ENCODE results near the gene CLASP2.
"Not testable (repeated sequence)": the region's sequence is repeated elsewhere in the genome, so short reads cannot be mapped to it uniquely, and the experiment has no call there.

CLASP2 gene

DNA sequence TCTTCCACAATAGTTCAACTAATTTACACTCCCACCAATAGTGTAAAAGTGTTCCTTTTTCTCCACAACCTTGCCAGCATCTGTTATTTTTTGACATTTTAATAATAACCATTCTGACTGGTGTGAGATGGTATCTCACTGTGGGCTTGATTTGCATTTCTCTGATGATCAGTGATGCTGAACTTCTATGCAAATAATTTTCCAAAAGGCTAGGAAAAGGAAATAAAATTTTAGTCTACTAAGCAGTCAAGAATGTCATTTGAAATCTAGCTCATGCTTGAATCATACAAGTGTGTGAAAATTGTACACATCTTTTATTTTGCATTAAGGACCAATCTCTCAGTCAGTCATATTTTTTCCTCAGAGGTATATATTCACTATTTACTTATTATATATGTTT is 176.1 kb downstream of the CLASP2 start:
- DNase-seq (ENCODE audit: low spot score), result no peak

DNA sequence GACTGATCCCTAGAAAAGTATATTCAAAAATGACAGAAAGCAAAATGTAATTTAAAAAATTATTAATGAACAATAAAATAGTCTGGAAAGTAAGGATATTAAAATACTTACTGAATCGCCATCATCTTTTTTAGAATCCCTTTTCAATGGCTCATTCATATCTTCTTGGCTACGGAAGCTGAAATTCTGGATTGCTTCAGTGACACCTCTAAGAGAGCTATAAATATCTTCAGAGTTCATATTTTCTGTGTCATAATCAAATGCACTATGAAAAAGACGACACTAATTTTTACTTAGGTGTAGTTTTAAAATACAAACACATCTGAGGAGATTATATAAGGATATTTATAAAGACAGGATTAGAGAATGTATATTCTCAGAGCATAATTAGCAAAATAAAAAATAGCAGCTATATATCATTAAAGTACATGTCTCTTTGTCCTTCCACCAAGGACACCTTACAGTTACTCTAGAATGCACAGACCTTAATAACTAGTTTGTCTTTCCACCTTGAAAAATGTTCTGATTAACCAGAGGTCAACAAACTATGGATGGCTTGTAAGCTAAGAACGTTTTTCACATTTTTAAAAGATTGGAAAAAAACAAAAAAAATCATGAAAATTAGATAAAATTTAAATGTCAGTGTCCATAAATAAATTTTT is 179.2 kb downstream of the CLASP2 start:
- DNase-seq (ENCODE audit: low spot score), result no peak

DNA sequence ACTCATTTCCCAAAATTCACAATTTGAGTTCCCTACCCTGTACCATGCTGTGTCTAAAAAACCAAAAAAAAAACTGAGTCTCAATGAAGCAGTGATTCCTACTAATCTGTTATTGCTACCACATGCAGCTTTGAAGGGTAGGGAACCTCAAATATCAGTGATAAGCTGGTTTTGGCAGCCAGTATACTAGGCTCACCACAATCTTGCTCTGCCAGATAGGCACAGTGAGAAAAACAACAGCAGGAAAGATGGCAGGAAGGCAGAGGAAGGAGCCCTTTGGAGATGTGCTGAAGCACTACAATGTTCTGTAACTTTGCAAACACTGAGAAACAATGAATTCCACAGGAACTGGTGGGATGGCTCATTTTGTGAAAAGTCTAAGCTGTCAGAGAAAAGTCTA is 180.9 kb downstream of the CLASP2 start:
- no peak for DNase-seq (ENCODE audit: low spot score)

DNA sequence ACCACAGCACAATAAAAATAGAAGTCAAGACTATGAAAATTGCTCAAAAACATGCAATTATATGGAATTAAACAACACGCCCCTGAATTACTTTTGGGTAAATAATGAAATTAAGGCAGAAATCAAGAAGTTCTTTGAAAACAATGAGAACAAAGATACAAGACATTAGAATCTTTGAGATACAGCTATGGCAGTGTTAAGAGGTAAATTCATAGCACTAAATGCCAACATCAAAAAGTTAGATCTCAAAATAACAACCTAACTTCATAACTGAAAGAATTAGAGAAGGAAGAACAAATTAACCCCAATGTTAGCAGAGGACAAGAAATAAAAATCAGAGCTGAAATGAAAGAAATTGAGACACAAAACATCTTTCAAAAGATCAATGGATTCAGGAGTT is 191.3 kb downstream of the CLASP2 start:
- DNase-seq (ENCODE audit: low spot score), result no peak

DNA sequence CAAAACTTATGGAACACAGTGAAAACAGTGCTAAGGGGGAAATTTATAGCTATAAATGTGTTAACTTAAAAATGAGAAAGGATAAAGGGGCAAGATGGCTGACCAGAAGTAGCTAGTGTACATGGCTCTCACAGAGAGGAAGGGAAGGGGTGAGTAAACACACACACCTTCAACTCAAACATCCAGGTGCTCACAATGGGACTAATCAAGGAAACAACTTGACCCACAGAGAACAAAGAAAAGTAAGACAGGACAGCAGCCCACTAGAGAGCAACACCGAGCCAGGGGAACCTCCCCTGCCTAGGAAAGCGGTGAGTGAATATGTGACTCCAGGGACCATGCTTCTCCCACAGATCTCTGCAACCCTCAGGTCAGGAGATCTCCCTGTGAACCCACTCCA is 192.8 kb downstream of the CLASP2 start:
- DNase-seq (ENCODE audit: low spot score), result no peak

DNA sequence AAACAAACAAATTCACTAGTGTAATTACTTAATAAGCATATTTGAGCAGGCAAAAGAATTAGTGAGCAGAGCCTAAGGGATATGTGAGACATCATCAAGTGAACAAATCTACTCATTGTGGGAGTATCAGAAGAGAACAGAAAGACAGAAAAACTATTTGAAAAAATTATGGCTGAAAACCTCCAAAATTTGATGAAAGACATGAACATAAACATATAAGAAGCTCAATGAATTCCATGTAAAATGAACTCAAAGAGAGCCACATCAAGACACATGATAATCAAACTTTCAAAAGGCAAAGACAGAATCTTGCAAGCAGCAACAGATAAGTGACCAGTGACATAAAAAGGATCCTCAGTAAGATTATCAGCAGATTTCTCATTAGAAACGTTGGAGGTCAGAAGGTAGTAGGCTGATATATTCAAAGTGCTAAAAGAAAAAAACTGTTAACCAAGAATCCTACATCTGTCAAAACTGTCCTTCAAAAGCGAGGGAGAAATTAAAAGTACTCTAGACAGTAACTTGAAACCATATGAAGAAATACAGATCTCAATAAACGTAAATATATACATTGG is 194.9 kb downstream of the CLASP2 start:
- DNase-seq (ENCODE audit: low spot score), result no peak

DNA sequence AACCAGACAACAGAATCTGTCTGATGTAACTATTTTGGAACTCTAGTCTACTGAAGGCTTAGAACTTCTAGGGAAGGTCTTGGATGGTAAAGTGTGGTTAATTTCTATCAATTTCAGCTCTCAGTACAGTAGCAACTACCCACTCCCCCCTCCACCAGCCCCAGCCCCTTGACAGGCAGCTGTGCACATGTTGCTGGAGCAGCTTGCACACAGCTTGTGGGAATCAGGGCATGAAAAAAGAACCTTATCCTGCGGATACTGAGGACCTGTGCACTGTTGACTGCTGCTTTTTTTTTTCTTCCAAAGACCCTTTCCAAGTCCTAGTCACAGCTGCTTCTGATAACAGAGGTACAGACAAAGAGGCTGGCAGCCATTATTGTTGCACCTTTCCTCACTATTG is 196.3 kb downstream of the CLASP2 start:
- DNase-seq (ENCODE audit: low spot score), result no peak

DNA sequence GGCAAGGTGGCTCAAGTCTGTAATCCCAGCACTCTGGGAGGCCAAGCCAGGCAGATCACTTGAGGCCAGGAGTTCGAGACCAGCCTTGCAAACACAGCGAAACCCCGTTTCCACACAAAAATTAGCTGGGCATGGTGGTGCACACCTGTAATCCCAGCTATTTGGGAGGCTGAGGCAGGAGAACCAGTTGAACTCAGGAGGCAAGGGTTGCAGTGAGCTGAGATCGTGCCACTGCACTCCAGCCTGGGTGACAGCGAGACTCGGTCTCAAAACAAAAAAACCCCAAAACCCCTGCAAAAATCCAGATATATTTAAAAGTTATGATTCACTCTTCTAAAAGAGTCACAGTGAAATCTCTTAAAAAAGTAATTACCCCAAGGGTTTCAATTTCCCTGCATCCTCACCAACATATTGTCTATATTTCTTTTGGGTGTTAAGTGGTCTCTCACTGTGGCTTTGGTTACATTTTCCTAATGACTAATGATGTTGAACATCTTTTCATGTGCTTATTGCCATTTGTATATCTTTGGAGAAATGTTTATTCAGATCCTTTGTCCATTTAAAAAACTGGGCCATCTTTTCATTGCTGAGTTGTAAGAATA is 204.7 kb downstream of the CLASP2 start:
- no peak for DNase-seq (ENCODE audit: low spot score)

DNA sequence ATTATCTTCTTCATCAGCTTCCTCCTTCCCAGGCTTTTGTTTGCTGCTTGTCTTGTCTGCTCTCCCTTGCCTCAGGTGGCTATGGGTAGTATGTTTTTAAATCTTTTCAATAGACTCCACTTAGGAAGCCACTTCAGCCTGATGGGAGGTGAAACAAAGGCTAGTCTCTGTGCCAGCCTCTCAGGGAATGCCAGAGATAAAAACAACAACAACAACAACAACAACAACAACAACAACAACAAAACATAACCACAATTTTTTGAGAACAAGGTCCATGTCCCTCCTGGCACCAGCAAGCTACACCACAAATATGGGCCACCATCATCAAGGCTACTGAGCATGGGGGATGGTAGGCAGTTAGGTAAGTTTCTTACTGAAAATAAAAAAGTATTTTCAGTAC is 213.0 kb downstream of the CLASP2 start:
- DNase-seq (ENCODE audit: low spot score), result no peak

DNA sequence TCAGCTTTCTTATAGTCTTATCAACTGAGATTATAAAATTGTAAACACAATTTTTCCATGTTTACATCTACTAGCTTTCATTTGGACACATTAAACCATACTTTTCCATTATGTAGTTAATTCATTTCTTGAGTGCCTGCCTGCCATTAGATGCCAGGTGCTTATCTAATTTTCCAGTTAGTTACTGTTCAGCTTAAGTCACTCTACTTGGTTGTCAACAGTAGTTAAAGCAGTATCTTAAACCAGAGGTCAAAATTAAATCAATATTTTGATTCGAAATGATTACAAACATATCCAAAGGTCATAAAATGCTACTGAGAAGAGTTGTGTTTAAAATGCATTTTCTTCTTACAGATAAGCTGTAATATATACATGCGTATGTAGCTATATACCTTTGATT is 221.6 kb downstream of the CLASP2 start:
- DNase-seq (ENCODE audit: low spot score), result no peak

DNA sequence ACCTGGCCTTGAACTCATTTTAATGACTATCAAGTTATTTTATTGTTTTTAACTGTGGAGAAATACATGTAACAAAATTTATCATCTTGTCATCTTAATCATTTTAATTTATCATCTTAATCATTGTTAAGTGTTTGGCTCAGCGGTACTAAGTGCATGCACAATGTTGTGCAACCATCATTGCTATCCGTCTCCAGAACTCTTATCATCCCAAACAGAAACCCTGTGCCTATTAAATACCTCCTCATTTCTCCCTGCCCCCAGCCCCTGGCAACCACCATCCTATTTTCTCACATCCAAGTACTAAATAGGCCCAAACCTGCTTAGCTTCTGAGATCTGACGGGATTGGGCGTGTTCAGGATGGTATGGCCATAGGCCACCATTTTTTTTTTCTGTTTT is 226.3 kb downstream of the CLASP2 start:
- no peak for DNase-seq (ENCODE audit: low spot score)

DNA sequence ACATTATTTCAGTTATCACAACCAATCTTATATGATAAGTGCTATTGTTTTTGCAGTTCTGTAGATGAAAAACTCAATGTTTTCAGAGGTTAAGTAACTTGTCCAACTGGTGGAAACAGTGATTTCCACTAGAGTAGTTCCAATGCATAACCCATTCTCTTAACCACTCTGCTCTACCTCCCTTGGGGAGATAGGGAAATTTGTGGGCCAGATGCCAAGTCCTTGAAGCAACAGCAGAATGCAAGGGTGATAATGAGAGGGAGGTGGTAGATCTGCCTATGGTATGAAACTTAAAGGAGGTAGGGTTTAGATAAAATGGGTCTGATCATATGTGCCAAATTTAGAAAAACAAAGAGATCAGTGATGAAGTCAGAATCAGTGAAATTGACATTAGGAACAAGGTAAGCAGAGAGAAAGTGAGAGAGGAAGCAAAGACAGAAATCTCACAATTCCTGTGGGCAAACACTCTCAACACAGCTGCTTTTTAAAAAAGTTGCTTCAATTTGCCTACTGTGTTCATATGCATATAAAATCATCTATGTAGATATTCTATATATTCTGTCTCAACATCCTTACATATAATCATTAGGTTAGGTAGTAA is 227.3 kb downstream of the CLASP2 start:
- no peak for DNase-seq (ENCODE audit: low spot score)

DNA sequence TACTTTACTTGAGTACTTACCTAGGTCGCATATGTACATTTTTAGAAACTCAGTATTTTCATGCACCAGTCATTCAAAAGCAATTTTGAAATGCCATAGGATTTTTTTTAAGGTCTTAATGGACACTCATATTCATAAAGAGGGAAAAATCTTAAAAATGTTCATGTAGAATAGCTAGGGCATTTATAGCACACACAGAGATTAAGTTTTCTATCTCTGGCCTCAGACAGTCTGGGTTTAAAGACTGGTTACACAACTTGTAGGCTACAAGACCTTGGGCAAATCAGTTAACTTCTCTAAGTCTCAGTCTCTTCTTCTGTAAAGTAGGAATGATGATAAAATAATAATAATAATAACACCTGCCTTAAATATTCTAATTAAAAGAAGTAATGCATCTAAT is 229.4 kb downstream of the CLASP2 start:
- DNase-seq (ENCODE audit: low spot score), result no peak

DNA sequence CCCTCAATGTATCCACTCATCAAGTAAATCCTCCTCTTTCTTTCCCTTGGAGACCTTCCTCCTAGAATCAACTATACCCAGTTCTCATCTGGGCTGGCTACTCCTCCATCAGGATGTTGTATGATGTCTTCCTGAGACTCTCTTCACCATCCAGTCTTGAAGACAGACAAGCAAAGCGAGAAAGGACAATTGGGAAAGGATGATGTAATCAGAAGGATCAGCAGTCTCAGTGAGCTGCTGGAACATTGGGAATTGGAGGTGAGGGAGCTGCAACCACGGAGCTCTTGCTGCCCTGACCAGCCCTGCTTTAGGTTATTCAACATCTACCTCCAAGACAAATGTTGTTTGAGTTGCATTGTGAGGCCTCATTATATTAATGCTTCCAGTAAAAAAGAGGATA is 229.8 kb downstream of the CLASP2 start:
- DNase-seq (ENCODE audit: low spot score), result no peak

DNA sequence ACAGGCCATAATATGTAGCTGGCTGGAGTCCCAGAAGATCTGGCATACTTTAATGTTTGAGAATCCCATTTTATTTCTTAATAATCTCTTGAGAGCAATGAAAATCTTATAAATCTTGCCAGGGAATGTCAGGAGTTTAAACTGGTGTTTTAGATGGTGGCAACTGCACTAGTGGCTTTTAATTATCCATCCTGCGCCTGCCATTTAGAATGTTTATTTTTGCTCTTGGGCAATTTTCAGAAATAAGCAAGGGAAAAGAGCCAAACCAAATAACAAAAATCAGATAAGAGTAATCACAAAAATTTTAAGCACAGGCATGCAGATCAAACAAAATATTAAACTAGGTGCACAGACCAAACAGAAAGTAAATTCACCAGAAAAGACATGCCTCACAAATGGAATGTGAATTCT is 235.9 kb downstream of the CLASP2 start:
- no peak for DNase-seq (ENCODE audit: low spot score)

DNA sequence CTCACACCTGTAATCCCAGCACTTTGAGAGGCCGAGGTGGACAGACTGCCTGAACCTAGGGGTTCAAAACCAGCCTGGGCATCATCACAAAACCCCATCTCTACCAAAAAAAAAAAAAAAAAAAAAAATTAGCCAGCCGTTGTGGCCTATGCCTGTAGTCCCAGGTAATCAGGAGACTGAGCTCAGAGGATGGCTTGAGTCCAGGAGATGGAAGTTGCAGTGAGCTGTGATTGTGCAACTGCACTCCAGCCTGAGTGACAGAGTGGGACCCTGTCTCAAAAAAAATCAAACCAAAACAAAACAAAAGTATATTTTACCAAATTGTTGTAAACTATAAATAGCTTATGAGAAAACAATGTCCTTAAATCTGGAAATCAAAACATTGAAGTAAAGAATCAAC is 243.2 kb downstream of the CLASP2 start:
- DNase-seq (ENCODE audit: low spot score), result no peak

DNA sequence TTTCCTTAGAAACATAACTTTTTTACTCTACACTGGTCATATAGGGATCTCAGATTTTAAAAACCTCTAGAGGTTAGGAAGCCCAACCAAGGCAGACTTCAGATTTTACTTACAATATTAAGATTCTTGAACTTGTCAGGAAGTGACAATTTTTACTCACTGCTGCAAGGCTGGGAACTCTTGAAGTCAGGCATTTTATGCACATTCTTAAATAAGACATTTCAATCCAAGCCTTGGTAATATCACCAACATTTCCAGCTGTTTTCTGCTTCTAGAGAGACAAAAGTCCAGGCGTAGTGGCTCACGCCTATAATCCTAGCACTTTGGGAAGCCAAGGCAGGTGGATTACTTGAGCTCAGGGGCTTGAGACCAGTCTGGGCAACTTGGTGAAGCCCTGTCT is 244.2 kb downstream of the CLASP2 start:
- DNase-seq (ENCODE audit: low spot score), result no peak

DNA sequence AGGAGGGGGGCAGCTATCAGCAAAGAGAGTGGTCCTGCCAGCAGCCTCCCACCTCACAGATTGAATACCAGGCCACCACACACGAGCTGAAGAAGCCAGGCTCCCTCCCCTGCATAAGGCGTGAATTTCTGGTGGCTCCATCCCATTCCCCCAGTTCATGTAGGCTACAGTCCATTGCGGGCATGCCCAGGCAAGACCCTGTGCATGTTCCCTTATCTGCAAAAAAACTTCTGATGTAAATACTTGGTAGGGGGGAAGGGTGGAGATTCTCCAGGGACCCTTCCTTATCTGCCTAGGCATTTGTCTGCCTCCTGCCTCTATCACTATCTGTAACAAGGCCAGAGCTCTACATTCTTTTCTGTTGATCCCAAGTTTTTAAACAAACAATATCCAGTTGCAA is 250.3 kb downstream of the CLASP2 start:
- no peak for DNase-seq (ENCODE audit: low spot score)

DNA sequence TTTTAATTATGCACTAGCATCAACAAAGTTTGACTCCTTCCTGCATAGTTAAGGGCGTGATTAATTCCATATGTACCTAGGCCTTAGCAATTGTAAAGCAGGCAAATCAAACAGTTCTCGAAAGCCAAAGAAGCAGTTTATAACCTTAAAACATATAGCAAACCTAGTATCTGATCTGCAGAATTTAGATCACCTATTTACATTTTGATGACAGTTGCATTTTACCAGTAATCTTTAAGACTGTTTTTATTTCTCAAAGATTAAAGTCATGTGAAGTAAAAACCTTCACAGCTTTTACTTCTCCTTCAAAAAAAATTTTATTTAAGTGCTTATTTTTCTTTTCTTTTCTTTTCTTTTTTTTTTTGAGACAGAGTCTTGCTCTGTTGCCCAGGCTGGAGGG is 257.0 kb downstream of the CLASP2 start:
- no peak for DNase-seq (ENCODE audit: low spot score)

DNA sequence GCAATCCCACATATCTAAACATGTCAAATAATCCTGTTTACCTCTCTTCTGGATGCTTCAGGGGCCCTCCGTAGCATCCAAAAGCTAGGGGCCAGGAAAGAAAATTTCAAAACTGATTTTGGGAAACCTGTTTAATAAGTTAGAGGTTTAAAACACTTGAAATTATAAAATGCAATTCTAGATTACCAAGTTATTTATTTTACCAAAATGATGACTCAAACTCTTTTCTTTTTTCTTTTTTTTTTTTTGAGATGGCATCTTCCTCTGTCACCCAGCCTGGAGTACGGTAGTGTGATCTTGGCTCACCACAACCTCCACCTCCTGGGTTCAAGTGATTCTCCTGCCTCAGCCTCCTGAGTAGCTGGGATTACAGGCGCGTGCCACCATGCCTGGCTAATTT is 258.5 kb downstream of the CLASP2 start:
- DNase-seq (ENCODE audit: low spot score), result not testable (repeated sequence)

DNA sequence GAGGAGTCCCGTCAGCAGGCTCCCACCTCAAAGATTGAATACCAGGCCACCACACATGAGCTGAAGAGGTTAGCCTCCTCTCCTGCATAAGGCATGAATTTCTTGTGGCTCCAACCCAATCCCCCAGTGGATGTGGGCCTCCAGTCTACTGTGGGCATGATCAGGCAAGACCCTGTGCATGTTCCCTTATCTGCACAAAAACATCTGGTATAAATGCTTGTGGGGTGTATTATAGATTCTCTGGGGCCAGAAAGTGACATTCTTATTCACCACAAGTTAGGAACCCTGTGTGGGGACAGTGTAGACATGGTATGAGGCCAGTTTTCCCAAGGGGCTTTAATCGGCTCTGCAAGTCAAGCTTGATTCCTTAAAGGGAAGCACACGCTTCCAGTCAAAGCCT is 259.6 kb downstream of the CLASP2 start:
- no peak for DNase-seq (ENCODE audit: low spot score)

DNA sequence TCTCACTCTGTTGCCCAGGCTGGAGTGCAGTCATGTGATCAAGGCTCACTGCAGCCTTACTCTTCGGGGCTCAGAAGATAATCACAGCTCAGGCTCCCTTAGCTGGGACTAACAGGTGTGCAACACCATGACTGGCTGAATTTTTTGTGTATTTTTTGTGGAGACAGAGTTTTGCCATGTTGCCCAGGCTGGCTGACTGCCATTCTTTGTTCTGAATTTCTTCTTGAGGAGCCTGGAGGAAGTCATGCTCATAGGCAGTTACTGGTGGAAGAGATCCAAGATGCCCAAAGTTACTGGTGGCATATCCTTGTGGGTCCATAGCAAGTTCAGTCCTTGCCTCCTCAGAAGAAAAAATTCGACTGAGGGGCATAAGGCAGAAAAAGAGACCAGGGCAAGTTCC is 261.3 kb downstream of the CLASP2 start:
- no peak for DNase-seq (ENCODE audit: low spot score)

DNA sequence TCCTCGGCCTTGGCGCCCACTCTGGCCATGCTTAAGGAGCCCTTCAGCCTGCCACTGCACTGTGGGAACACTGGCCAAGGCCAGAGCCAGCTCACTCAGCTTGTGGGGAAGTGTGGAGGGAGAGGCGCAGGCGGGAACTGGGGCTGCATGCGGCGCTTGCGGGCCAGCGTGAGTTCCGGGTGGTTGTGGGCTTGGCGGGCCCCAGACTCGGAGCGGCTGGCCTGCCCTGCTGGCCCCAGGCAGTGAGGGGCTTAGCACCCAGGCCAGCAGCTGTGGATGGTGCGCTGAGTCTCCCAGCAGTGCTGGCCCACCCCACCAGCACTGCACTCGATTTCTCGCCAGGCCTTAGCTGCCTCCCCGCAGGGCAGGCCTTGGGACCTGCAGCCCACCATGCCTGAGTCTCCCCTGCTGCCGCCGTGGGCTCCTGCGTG is 264.7 kb downstream of the CLASP2 start:
- no peak for DNase-seq (ENCODE audit: low spot score)

DNA sequence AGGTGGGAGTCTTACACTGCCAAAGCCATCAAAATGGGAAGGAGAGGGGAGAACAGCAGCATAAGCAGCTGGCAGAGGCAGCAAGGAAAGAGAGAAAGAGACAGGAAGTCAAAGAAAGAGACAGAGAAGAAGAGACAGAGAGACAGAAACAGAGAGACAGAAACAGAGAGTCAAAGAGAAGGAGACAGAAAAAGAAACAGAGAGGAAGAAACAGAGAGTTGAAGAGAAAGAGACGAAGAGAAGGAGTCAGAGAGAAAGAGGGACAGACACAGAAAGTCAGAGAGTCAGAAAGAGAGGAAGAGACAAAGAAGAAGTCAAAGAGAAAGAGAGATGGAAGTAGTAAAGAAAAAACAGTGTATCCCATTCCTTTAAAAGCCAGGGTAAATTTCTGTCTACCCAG is 266.1 kb downstream of the CLASP2 start:
- DNase-seq (ENCODE audit: low spot score), result not testable (repeated sequence)
